Tibial nerve (tissue), 4 donors: ENCODE results near the gene IL17C.

ENCODE experiments used
- CTCF ChIP-seq, 5 experiments: fragments of 200-600 bp in 3 of 5; fragments of 450-650 bp in 2 of 5; sonication (generic) in 3 of 5; IDR thresholded peaks; one replicate each; pipeline ENCODE4 v1.5.1; 2016 to 2019; ENCODE audit warnings: antibody characterized with exemption in 5 of 5, mild to moderate bottlenecking in 3 of 5, moderate library complexity in 2 of 5
- EP300 ChIP-seq, 2 donors: sonication (generic); formaldehyde crosslinking; IDR thresholded peaks; one replicate each; pipeline ENCODE4 v1.6.1; 2017; ENCODE audit warnings: antibody characterized with exemption in 2 of 2, mild to moderate bottlenecking in 1 of 2
- POLR2A ChIP-seq, 2 donors: fragments of 450-650 bp; IDR thresholded peaks; one replicate each; pipeline ENCODE4 v1.6.1; 2017; ENCODE audit warnings: antibody characterized with exemption in 2 of 2, mild to moderate bottlenecking in 2 of 2, moderate library complexity in 2 of 2

- TF ChIP-seq EP300 (IDR thresholded peaks at IDR 0.05) (no peak), CTCF (IDR thresholded peaks at IDR 0.05) (no peak), POLR2A (IDR thresholded peaks at IDR 0.05) (no peak)
Measured at GRCh38 chr16:88622866-88623265, 15.5 kb upstream of the IL17C start.
